Measurements from ENCODE around the gene OR2AT4.

DNA sequence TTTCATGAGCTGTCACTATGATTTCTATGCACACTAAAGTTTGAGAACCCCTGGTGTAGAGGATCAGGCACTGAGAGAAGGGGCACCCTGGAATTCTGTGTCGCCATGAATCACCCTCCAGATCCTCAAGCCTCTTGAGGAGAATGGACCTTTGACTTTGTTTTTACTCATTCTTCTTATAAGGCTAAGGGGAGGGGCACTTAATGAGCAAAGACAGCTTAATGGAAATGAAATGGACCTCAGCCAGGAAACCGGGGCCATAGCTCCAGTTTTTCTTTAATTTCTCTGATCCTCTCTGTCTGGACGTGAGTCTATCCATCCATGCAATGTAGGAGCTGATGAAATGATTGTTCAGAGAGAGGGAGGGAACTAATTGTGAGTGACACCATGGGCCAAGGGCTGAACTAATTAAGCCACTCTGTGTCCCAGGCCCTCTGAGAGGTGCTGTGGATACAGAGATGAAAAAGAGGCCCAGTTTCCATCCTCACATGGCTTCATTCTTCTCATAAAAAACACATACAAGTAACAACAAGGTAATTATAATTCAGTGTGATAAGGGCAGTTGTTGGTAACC is 32.8 kb downstream of the OR2AT4 start:
- TF ChIP-seq SIN3A (IDR thresholded peaks at IDR 0.05; ENCODE audit: borderline replicate concordance, insufficient read depth, low read length) (no peak), TAF1 (IDR thresholded peaks at IDR 0.05; ENCODE audit: borderline replicate concordance, insufficient read depth, low read length) (no peak)
